GM18873 (cell line): ENCODE measurements around the gene ADNP.
"Not testable (repeated sequence)": the region's sequence is repeated elsewhere in the genome, so short reads cannot be mapped to it uniquely, and the experiment has no call there.

Experiments
- ATAC-seq: cut with Tn5 transposase; IDR thresholded peaks from one replicate; pipeline ENCODE4 v1.9.1; 2021; ENCODE audit warnings: mild to moderate bottlenecking, moderate library complexity, moderate number of reproducible peaks; ENCODE audit not compliant: unreplicated experiment, low FRiP score

The ADNP gene

GRCh38 chr20:50903353-50904051 is 27.7 kb downstream of the ADNP start:
- ATAC-seq = no peak

GRCh38 chr20:50901301-50901700 is 29.9 kb downstream of the ADNP start:
- ATAC-seq = no peak

GRCh38 chr20:50900261-50900660 is 31.0 kb downstream of the ADNP start:
- ATAC-seq = no peak

GRCh38 chr20:50898475-50898874 is 32.8 kb downstream of the ADNP start:
- ATAC-seq = no peak

- ATAC-seq = no peak
Measured at GRCh38 chr20:50895111-50895830, 36.0 kb downstream of the ADNP start.

- ATAC-seq = no peak
Measured at GRCh38 chr20:50893620-50894019, 37.6 kb downstream of the ADNP start.

GRCh38 chr20:50892394-50892793 is 38.8 kb downstream of the ADNP start:
- no peak for ATAC-seq

GRCh38 chr20:50891138-50891537 is 40.1 kb downstream of the ADNP start:
- no peak for ATAC-seq

- ATAC-seq = no peak
Measured at GRCh38 chr20:50887576-50887975, 43.7 kb downstream of the ADNP start.

GRCh38 chr20:50886184-50886790 is 45.0 kb downstream of the ADNP start:
- ATAC-seq = no peak

- ATAC-seq = no peak
Measured at GRCh38 chr20:50885781-50886180, 45.5 kb downstream of the ADNP start.

- no peak for ATAC-seq
Measured at GRCh38 chr20:50885068-50885467, 46.2 kb downstream of the ADNP start.

GRCh38 chr20:50883856-50884255 is 47.4 kb downstream of the ADNP start:
- no peak for ATAC-seq

- not testable (repeated sequence) for ATAC-seq
Measured at GRCh38 chr20:50881759-50882424, 49.3 kb downstream of the ADNP start.

- no peak for ATAC-seq
Measured at GRCh38 chr20:50879649-50880550, 51.3 kb downstream of the ADNP start.

- ATAC-seq = no peak
Measured at GRCh38 chr20:50877232-50877743, 53.9 kb downstream of the ADNP start.

- no peak for ATAC-seq
Measured at GRCh38 chr20:50876816-50877215, 54.4 kb downstream of the ADNP start.

GRCh38 chr20:50876063-50876685 is 55.1 kb downstream of the ADNP start:
- no peak for ATAC-seq
